NCI-H748 (cell line): ENCODE measurements around the gene RPGRIP1.
"Not testable (repeated sequence)": the region's sequence is repeated elsewhere in the genome, so short reads cannot be mapped to it uniquely, and the experiment has no call there.

Experiments used
- DNase-seq: peaks from one replicate; lab custom pipeline; 2025; ENCODE audit not compliant: unreplicated experiment; lab: John Stamatoyannopoulos, UW

The RPGRIP1 gene

DNA sequence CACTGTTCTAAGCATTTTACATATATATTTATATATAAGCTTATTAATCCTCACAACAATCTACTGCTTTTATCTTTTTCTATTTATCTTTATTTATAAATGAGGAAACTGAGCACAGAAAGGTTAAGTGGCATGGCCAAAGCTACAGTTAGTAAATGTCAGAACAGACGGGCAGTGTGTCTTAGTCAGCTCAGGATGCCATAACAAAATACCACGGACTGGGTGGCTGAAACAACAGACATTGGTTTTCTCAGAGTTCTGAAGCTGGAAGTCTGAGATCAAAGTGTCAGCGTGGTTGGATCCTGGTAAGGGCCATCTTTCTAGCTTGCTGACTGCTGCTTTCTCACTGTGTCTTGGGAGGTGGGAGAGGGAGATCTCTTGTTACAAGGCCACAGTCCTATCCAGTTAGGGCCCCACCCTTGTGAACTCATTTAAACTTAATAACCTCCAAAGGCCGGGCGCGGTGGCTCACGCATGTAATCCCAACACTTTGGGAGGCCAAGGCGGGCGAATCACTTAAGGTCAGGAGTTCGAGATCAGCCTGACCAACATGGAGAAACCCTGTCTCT lies 19.8 kb downstream of the RPGRIP1 start:
- no peak for DNase-seq

DNA sequence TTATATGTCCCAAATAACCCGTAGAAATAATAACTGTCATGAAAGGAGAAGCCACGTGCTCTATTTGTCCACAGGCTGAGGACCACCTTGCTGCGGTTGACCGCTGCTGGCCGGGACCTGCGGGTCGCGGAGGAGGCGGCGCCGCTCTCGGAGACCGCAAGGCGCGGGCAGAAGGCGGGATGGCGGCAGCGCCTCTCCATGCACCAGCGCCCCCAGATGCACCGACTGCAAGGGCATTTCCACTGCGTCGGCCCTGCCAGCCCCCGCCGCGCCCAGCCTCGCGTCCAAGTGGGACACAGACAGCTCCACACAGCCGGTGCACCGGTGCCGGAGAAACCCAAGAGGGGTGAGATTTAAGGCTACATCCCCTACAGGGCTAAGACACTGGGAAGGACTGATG lies 21.0 kb downstream of the RPGRIP1 start:
- DNase-seq: peak; percentile 67

- DNase-seq: no peak
Observed at GRCh38 chr14:21302013-21302835, 22.3 kb downstream of the RPGRIP1 start.

DNA sequence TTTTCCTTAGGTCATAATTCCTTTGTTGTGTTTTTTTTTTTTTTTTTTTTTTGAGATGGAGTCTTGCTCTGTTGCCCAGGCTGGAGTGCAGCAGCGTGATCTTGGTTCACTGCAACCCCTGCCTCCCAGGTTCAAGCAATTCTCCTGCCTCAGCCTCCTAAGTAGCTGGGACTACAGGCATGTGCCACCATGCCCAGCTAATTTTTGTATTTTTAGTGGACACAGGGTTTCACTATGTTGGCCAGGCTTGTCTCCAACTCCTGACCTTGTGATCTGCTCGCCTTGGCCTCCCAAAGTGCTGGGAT lies 22.9 kb downstream of the RPGRIP1 start:
- not testable (repeated sequence) for DNase-seq

- DNase-seq: no peak
Observed at GRCh38 chr14:21307637-21308036, 27.8 kb downstream of the RPGRIP1 start.

DNA sequence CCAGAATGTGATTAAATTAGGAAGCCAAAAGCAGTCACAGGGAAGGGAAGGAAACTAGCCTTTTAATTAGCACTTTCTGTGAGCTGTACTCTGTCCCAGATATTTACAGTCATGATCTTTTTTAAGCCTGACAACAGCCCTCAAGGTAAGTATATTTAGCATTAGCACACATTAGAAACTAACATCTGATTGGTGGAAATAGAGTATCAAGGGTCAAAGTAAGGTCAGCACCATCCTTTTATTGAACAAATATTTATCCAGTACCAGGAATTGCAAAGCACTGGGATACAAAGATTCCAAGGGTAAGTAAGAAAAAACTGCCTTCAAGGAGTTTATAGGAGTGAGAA lies 28.2 kb downstream of the RPGRIP1 start:
- DNase-seq: no peak

DNA sequence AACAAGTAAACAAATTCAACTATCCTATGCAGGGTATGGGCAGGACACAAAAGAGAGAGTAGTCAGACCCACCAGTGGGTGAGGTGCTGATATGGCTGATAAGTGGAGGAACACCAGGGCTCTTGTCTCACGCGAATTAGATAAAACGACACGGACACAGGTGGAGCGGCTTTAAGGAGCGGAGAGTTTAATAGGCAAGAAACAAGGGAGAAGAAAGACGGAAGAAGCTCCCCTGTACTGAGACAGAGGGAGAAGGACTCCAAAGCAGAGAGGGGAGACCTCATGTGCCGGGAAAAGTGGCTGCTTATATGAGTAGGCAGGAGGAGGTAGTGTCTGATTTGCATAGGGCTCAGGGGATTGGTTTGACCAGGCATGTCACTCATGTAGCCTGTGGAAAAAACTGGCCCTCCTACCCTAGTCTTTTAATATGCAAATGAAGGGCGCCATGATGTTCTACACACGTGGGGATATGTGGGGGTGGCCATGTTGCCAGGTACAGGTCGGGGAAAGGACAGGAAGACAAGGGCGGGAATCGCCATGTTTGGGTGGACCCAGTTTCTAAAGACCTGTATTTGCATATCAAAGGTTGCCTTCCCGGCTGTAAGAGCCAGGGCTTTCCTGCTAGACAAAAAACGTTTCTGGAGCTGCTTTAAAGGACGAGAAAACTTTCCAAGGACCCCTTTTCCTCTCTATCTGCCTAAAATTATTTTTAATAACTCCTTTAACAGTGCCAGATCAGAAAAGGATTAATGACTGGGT lies 28.8 kb downstream of the RPGRIP1 start:
- DNase-seq: peak; percentile 98

DNA sequence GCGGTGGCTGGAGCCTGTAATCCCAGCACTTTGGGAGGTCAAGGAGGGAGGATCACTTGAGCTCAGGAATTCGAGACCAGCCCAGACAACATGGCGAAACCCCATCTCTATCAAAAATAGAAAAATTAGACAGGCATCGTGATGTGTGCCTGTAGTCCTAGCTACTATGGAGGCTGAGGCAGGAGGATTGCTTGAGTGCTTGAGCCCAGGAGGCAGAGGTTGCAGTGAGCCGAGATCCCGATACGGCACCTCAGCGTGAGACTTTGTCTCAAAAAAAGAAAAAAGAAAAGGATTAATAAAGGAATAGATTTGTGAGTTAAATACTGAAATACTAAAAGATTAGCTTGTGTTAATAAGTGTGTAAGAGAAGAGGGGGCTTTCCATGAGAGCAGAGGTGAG lies 29.4 kb downstream of the RPGRIP1 start:
- DNase-seq: peak; percentile 34

- DNase-seq: no peak
Observed at GRCh38 chr14:21309956-21310355, 30.1 kb downstream of the RPGRIP1 start.

DNA sequence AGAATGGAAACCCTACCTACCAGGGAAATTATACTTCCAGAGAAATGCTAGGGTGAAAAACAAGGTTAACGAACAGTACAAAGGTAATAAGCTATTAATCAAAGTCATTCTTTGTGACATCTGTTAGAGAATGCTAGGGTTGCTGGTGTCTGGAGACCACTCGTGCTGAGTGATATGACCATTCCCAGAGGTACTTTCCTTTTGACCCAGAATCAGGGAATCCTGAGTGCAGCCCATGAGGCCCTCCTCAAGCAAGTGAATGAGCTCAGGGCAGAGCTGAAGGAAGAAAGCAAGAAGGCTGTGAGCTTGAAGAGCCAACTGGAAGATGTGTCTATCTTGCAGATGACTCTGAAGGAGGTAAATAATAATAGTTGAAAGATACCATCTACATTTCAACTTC lies 31.7 kb downstream of the RPGRIP1 start:
- DNase-seq: no peak

- DNase-seq: no peak
Observed at GRCh38 chr14:21313512-21313911, 33.6 kb downstream of the RPGRIP1 start.

- no peak for DNase-seq
Observed at GRCh38 chr14:21317398-21317797, 37.5 kb downstream of the RPGRIP1 start.

GRCh38 chr14:21320913-21321312 lies 41.0 kb downstream of the RPGRIP1 start:
- DNase-seq: no peak

GRCh38 chr14:21322716-21323115 lies 42.8 kb downstream of the RPGRIP1 start:
- no peak for DNase-seq

DNA sequence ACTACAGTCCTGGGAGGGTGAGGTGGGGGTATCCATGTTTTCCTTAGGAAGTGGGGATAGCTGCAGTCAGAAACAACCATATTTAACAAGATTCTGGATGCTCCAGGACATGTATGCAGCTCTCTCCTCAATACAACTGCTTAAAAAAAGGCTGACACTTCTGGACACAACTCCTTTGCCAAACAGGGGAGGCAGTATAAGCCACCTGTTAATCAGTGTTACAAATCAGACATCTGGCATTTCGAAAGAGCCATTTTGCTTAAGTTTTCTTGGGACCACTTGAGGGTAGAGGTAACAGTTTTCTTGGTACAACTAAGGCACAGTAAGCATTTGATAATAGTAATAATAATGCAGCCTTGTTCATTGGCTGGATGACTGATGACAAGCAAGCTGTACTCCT lies 47.1 kb downstream of the RPGRIP1 start:
- no peak for DNase-seq
